Spleen (tissue), 11 donors: ENCODE data around the gene AFF4. TPM values are rescaled to one million over a fixed set of nuclear protein-coding genes. Genes with fewer than 3 reads are reported as not detected.

ENCODE experiments used
- DNase-seq: peaks from one replicate; pipeline ENCODE4 v3.0.0-alpha.2; 2020
- H3K27ac ChIP-seq, 8 donors: fragments of 200-600 bp; sonication (generic) in 7 of 8; 1 replicate in 4 of 8; 2 replicates in 4 of 8; pipeline versions ENCODE4 v1.5.0 to v1.8.0; 2016 to 2021; ENCODE audit warnings: inconsistent platforms in 4 of 8, mild to moderate bottlenecking in 4 of 8, moderate library complexity in 1 of 8
- H3K27me3 ChIP-seq, 7 donors: fragments of 200-600 bp; sonication (generic) in 6 of 7; replicated peaks in 1 of 7; 1 replicate in 4 of 7; 2 replicates in 3 of 7; pipeline versions ENCODE4 v1.5.0 to v1.8.0; 2016 to 2021; ENCODE audit warnings: inconsistent platforms in 3 of 7, mild to moderate bottlenecking in 1 of 7
- H3K36me3 ChIP-seq, 6 donors: fragments of 200-600 bp; sonication (generic) in 5 of 6; 1 replicate in 4 of 6; 2 replicates in 2 of 6; pipeline versions ENCODE4 v1.5.0 to v1.8.0; 2016 to 2021; ENCODE audit warnings: inconsistent platforms in 2 of 6
- H3K4me1 ChIP-seq, 6 donors: fragments of 200-600 bp; sonication (generic) in 5 of 6; 1 replicate in 3 of 6; 2 replicates in 3 of 6; pipeline versions ENCODE4 v1.5.0 to v1.8.0; 2016 to 2021; ENCODE audit warnings: inconsistent platforms in 3 of 6
- H3K4me3 ChIP-seq, 8 donors: fragments of 200-600 bp; sonication (generic) in 7 of 8; 1 replicate in 4 of 8; 2 replicates in 4 of 8; pipeline versions ENCODE4 v1.5.0 to v1.8.0; 2016 to 2021; ENCODE audit warnings: inconsistent platforms in 4 of 8, mild to moderate bottlenecking in 4 of 8, moderate library complexity in 2 of 8
- H3K9me3 ChIP-seq, 8 donors: fragments of 200-600 bp; sonication (generic) in 7 of 8; 1 replicate in 4 of 8; 2 replicates in 4 of 8; pipeline versions ENCODE4 v1.5.0 to v1.8.0; 2016 to 2021; ENCODE audit warnings: inconsistent platforms in 4 of 8
- POLR2A ChIP-seq, 3 donors: fragments of 450-650 bp; IDR thresholded peaks; one replicate each; pipeline ENCODE4 v1.5.1; 2017; ENCODE audit warnings: antibody characterized with exemption in 3 of 3, mild to moderate bottlenecking in 1 of 3
- POLR2AphosphoS5 ChIP-seq, 3 donors: sonication (generic); formaldehyde crosslinking; IDR thresholded peaks; one replicate each; pipeline ENCODE4 v1.5.1; 2017; ENCODE audit warnings: antibody characterized with exemption in 3 of 3
- WGBS, 5 donors: extraction: QIAGEN DNeasy Blood & Tissue Kit in 3 of 5; methylation state at CpG; one replicate each; pipeline versions ENCODE4 v1.1.5 to v1.1.7; 2013 to 2018; 5-methylcytosine and 5-hydroxymethylcytosine counted together
- intact Hi-C: fragments of 100-400 bp; cut with DNase I; formaldehyde crosslinking; loops from one replicate; pipeline ENCODE4 v1.15.0; 2023; ENCODE audit warnings: low total_unique reads
- polyA plus RNA-seq, 3 donors: library from polyadenylated mRNA; stranded (reverse); fragments of 200-250 nt; gene quantifications; one replicate each; pipeline ENCODE4 v1.2.1, GENCODE V29; 2013
- total RNA-seq, 7 donors: library from RNA; depleted of rRNA in 3 of 7; stranded (reverse); fragments of >200 nt in 3 of 7; fragmentation: NEBNext Ultra II Directional in 4 of 7; extraction: Animal tissue kit (Norgen Biotek cat#: 25700) in 4 of 7; gene quantifications; one replicate each; pipeline versions ENCODE4 v1.1.0 to v1.2.1, GENCODE V29; 2016 to 2021
- TF ChIP-seq, protein P1 (sequence below), 11 experiments: fragments of 200-600 bp in 7 of 11; fragments of 450-650 bp in 4 of 11; sonication (generic) in 4 of 11; IDR thresholded peaks in 8 of 11; conservative IDR thresholded peaks in 3 of 11; 1 replicate in 7 of 11; 2 replicates in 4 of 11; pipeline versions ENCODE4 v1.4.0 to v1.8.0; 2016 to 2021; ENCODE audit warnings: antibody characterized with exemption in 11 of 11, inconsistent platforms in 4 of 11, mild to moderate bottlenecking in 1 of 11
- donor health status: healthy with polysubstance abuse.
- donor health status: DM: no; HTN: no; CAD: no; lungs with moderate emphysema.
- donor health status: DM: no; HTN: no; CAD: no.
- donor health status: Bipolar disorder and iron deficiency.
- donor health status: healthy.
- donor health status: DM: no; HTN: no; CAD: no.
- donor health status: DM: yes; HTN: yes; CAD: no.

Gene AFF4
- total and polyA plus RNA-seq, 10 donors, result 5.1 to 84.3 (median 65.1) TPM

DNA sequence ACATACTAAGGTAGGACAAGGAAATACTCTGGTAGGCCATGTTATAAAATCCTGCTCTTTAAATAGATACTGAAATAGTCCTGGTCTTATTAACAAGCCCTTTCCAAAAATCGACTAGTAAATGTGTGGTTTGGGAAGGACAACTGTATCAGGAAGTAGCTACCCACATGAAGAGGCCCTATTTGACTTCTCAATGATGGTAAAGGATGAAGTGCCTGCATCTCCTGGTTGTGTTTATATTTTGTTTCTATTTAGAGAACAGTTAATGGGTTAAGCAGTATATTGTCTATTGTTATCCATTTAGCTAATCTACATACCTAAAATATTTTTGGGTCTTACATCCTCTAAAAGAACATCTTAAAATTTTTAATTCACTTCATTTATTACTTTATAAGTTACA, 109.6 kb downstream of the AFF4 start:
- 6 to 19% (median 13%) methylated on average over 1 of the region's 1 CpG for WGBS, 5 donors
- Histone ChIP-seq H3K4me1 (no peaks in the 10 kb centered on the region), H3K36me3 (no peaks in the 10 kb centered on the region), H3K9me3 (no peaks in the 10 kb centered on the region), H3K27ac (no peak overlapping the region), H3K27me3 (no peaks in the 10 kb centered on the region), H3K4me3 (no peak overlapping the region)
- intact Hi-C loops, result no loop called here
- TF ChIP-seq, protein P1, sequence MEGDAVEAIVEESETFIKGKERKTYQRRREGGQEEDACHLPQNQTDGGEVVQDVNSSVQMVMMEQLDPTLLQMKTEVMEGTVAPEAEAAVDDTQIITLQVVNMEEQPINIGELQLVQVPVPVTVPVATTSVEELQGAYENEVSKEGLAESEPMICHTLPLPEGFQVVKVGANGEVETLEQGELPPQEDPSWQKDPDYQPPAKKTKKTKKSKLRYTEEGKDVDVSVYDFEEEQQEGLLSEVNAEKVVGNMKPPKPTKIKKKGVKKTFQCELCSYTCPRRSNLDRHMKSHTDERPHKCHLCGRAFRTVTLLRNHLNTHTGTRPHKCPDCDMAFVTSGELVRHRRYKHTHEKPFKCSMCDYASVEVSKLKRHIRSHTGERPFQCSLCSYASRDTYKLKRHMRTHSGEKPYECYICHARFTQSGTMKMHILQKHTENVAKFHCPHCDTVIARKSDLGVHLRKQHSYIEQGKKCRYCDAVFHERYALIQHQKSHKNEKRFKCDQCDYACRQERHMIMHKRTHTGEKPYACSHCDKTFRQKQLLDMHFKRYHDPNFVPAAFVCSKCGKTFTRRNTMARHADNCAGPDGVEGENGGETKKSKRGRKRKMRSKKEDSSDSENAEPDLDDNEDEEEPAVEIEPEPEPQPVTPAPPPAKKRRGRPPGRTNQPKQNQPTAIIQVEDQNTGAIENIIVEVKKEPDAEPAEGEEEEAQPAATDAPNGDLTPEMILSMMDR (IDR thresholded peaks at IDR 0.05 in 8 of 11, conservative IDR thresholded peaks at IDR 0.05 in 3 of 11), result no peak
- TF ChIP-seq POLR2AphosphoS5 (IDR thresholded peaks at IDR 0.05) (no peak), POLR2A (IDR thresholded peaks at IDR 0.05) (no peak)
- no peak for DNase-seq

DNA sequence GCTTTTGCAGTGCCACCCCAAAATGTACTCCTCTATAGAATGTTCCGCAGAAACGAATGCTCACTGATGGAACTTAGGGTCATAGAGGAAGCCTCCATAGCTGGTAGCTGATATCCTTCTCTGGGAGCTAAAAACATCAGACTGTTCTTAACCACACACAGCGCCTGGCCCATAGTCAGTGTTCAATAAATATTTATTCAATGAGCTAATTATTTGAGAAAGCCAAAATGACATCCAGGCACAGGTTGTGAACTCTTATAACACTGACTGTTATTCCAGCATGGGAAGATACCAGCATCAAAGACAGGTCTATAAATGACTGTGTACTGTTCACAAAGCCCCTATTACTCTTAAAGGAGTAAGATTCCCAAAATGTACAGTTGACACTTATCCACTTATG, 110.1 kb downstream of the AFF4 start:
- H3K36me3 ChIP-seq, result no peaks in the 10 kb centered on the region
- no peak overlapping the region for H3K27ac ChIP-seq
- intact Hi-C loops, result no loop called here
- DNase-seq, result no peak
- no peak overlapping the region for H3K4me3 ChIP-seq
- 93 to 97% (median 95%) methylated on average over 3 of the region's 3 CpGs for WGBS, 5 donors
- no peaks in the 10 kb centered on the region for H3K4me1 ChIP-seq
- TF ChIP-seq, protein P1 (IDR thresholded peaks at IDR 0.05 in 8 of 11, conservative IDR thresholded peaks at IDR 0.05 in 3 of 11), result no peak
- no peak for TF ChIP-seq POLR2A (IDR thresholded peaks at IDR 0.05)
- TF ChIP-seq POLR2AphosphoS5 (IDR thresholded peaks at IDR 0.05), result no peak
- H3K27me3 ChIP-seq, result no peaks in the 10 kb centered on the region
- no peaks in the 10 kb centered on the region for H3K9me3 ChIP-seq

DNA sequence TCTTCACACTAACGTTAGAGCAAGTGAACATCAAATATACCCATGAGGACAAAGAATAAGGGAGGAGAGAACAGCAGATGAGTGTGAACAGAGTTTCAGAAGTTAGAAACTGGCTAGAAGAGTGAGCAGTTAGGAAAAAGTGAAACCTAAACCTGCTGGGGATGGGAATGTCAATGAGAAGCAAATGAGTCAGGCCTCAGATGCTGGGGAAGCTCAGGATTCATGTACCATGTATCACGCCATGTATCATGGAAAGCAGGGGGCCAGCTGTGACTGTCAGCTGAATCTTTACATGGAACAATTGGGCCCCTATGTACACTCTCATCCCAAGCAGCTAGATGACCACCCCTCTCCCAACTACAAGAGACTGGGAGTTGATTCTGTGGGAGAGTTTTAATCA, 113.4 kb downstream of the AFF4 start:
- Histone ChIP-seq H3K9me3 (no peaks in the 10 kb centered on the region), H3K4me3 (no peak overlapping the region), H3K27ac (no peak overlapping the region), H3K36me3 (no peaks in the 10 kb centered on the region), H3K27me3 (no peaks in the 10 kb centered on the region), H3K4me1 (no peaks in the 10 kb centered on the region)
- intact Hi-C loops, result no loop called here
- 80 to 97% (median 87%) methylated on average over 2 of the region's 2 CpGs for WGBS, 5 donors
- TF ChIP-seq, protein P1 (IDR thresholded peaks at IDR 0.05 in 8 of 11, conservative IDR thresholded peaks at IDR 0.05 in 3 of 11), result no peak
- no peak for TF ChIP-seq POLR2AphosphoS5 (IDR thresholded peaks at IDR 0.05)
- no peak for TF ChIP-seq POLR2A (IDR thresholded peaks at IDR 0.05)
- DNase-seq, result no peak

DNA sequence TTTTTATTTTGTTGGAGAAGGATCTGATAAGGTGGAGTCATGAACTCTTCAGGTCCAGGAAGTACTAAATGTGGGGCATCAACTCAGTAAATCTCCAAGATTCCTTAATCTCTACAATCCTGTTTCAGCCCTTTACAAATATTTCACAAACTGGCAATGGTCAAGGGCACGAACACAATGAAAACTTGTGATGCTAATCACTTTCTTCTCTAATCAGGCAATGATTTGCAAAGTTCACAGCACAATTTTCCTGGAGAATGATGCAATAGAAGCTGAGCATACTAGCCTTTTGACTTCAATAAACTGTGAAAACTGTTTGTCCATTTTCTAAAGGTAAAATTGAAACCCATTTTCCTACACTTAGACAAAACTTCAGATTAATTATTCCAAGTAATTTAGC, 114.1 kb downstream of the AFF4 start:
- H3K9me3 ChIP-seq, result no peaks in the 10 kb centered on the region
- DNase-seq, result no peak
- 48 to 68% (median 64%) methylated on average over 1 of the region's 1 CpG for WGBS, 5 donors
- no peaks in the 10 kb centered on the region for H3K27me3 ChIP-seq
- H3K4me1 ChIP-seq, result no peaks in the 10 kb centered on the region
- no peak overlapping the region for H3K27ac ChIP-seq
- H3K4me3 ChIP-seq, result no peak overlapping the region
- H3K36me3 ChIP-seq, result no peaks in the 10 kb centered on the region
- TF ChIP-seq POLR2A (IDR thresholded peaks at IDR 0.05) (no peak), POLR2AphosphoS5 (IDR thresholded peaks at IDR 0.05) (no peak)
- TF ChIP-seq, protein P1 (IDR thresholded peaks at IDR 0.05 in 8 of 11, conservative IDR thresholded peaks at IDR 0.05 in 3 of 11), result no peak
- intact Hi-C loops, result no loop called here
